ENCODE results near the gene LLGL2. TPM values are rescaled to one million over a fixed set of nuclear protein-coding genes. Genes with fewer than 3 reads are reported as not detected.

The LLGL2 gene
- total RNA-seq, 4 donors from 2014 or later: 221 to 563 (median 300) TPM

GRCh38 chr17:75559958-75560533 is 34.5 kb downstream of the LLGL2 start:
- DNase-seq: no peak
- Histone ChIP-seq H3K4me1 (peaks cover 0 to 23% (median 2%) of the 10 kb centered on the region in 4 donors), H3K27ac (no peak overlapping the region), H3K9me3 (no peaks in the 10 kb centered on the region), H3K4me3 (no peak overlapping the region), H3K27me3 (no peaks in the 10 kb centered on the region), H3K36me3 (peaks cover 0 to 64% (median 0%) of the 10 kb centered on the region in 3 donors)
- no peak for TF ChIP-seq POLR2A (IDR thresholded peaks at IDR 0.05)
- TF ChIP-seq CTCF (IDR thresholded peaks at IDR 0.05): no peak

GRCh38 chr17:75561927-75562603 is 36.6 kb downstream of the LLGL2 start:
- Histone ChIP-seq H3K27ac (no peak overlapping the region), H3K36me3 (peaks cover 0 to 84% (median 0%) of the 10 kb centered on the region in 3 donors), H3K4me3 (no peak overlapping the region), H3K4me1 (peaks cover 0 to 14% (median 4%) of the 10 kb centered on the region in 4 donors), H3K9me3 (no peaks in the 10 kb centered on the region), H3K27me3 (no peaks in the 10 kb centered on the region)
- TF ChIP-seq POLR2A (IDR thresholded peaks at IDR 0.05) (no peak), CTCF (IDR thresholded peaks at IDR 0.05) (no peak)
- no peak for DNase-seq

- no peak for DNase-seq
- no peak overlapping the region for H3K27ac ChIP-seq
- no peaks in the 10 kb centered on the region for H3K9me3 ChIP-seq
- H3K27me3 ChIP-seq: no peaks in the 10 kb centered on the region
- TF ChIP-seq CTCF (IDR thresholded peaks at IDR 0.05) (no peak), POLR2A (IDR thresholded peaks at IDR 0.05) (no peak)
- peaks cover 0 to 8% (median 1%) of the 10 kb centered on the region in 4 donors for H3K4me1 ChIP-seq
- peaks cover 0 to 88% (median 0%) of the 10 kb centered on the region in 3 donors for H3K36me3 ChIP-seq
- no peak overlapping the region for H3K4me3 ChIP-seq
These were observed 37.7 kb downstream of the LLGL2 start for GRCh38 chr17:75563063-75563758.

- H3K27me3 ChIP-seq: no peaks in the 10 kb centered on the region
- H3K4me3 ChIP-seq: no peak overlapping the region
- no peak for TF ChIP-seq POLR2A (IDR thresholded peaks at IDR 0.05)
- no peak for TF ChIP-seq CTCF (IDR thresholded peaks at IDR 0.05)
- peaks cover 0 to 91% (median 0%) of the 10 kb centered on the region in 3 donors for H3K36me3 ChIP-seq
- no peak overlapping the region for H3K27ac ChIP-seq
- peaks cover 0 to 8% (median 0%) of the 10 kb centered on the region in 4 donors for H3K4me1 ChIP-seq
- no peak for DNase-seq
- no peaks in the 10 kb centered on the region for H3K9me3 ChIP-seq
These were observed 38.7 kb downstream of the LLGL2 start for GRCh38 chr17:75564195-75564594.

GRCh38 chr17:75565066-75565465 is 39.6 kb downstream of the LLGL2 start:
- DNase-seq: no peak
- no peaks in the 10 kb centered on the region for H3K27me3 ChIP-seq
- peaks cover 0 to 88% (median 0%) of the 10 kb centered on the region in 3 donors for H3K36me3 ChIP-seq

More at GRCh38 chr17:75565066-75565465, 39.6 kb downstream of the LLGL2 start:
- Histone ChIP-seq H3K4me1 (peaks cover 0 to 8% (median 0%) of the 10 kb centered on the region in 4 donors), H3K4me3 (no peak overlapping the region), H3K9me3 (no peaks in the 10 kb centered on the region), H3K27ac (no peak overlapping the region)
- TF ChIP-seq POLR2A (IDR thresholded peaks at IDR 0.05) (no peak), CTCF (IDR thresholded peaks at IDR 0.05) (no peak)
